ENCODE results near the gene HKDC1.

DNA sequence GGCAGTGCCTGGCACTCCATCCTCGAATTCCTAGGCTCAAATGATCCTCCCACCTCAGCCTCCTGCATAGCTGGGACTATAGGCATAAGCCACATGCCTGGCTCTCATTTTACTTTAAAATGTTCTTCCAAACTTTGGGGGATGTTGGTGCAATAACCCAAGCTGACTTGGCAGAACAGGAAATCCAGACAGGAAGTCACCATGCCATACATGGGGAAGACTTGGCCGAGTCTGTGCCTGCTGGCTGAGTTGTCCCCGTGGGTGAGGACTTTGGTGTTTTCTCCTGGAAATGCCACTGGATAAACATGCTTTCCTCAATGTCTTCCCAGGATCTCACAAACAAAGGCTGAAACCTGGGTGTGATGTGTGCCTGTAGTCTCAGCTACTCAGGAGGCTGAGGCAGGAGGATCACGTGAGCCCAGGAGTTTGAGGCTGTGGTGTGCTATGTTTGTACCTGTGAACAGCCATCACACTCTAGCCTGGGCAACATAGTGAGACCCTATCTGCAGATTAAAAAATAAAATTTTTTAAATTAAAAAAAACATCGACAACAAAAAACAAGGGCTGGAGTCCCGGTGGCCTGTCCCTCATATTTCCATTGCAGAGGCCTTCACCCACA is 19.8 kb downstream of the HKDC1 start:
- TF ChIP-seq, protein P1, sequence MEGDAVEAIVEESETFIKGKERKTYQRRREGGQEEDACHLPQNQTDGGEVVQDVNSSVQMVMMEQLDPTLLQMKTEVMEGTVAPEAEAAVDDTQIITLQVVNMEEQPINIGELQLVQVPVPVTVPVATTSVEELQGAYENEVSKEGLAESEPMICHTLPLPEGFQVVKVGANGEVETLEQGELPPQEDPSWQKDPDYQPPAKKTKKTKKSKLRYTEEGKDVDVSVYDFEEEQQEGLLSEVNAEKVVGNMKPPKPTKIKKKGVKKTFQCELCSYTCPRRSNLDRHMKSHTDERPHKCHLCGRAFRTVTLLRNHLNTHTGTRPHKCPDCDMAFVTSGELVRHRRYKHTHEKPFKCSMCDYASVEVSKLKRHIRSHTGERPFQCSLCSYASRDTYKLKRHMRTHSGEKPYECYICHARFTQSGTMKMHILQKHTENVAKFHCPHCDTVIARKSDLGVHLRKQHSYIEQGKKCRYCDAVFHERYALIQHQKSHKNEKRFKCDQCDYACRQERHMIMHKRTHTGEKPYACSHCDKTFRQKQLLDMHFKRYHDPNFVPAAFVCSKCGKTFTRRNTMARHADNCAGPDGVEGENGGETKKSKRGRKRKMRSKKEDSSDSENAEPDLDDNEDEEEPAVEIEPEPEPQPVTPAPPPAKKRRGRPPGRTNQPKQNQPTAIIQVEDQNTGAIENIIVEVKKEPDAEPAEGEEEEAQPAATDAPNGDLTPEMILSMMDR (conservative IDR thresholded peaks at IDR 0.05; ENCODE audit: low read length) = no peak
- TF ChIP-seq EZH2phosphoT487 (IDR thresholded peaks at IDR 0.05; ENCODE audit: borderline replicate concordance) = no peak
